GM18951 (cell line): Measurements from ENCODE around the gene TMA16.
"Not testable (repeated sequence)": the region's sequence is repeated elsewhere in the genome, so short reads cannot be mapped to it uniquely, and the experiment has no call there.

Source experiments
- POLR2A ChIP-seq: IDR thresholded peaks from 4 replicates; pipeline ENCODE4 v1.6.1; 2011; ENCODE audit warnings: mild to moderate bottlenecking; ENCODE audit not compliant: insufficient read length, insufficient read depth; ENCODE audit errors: extremely low read depth
- in situ Hi-C: fragments of 300-500 bp; cut with MboI; formaldehyde crosslinking; loops from one replicate; pipeline ENCODE4 v1.12.0; 2022; ENCODE audit warnings: low sequenced_read_pairs, mixed read lengths, inconsistent platforms; ENCODE audit not compliant: unreplicated experiment

The TMA16 gene

GRCh38 chr4:163494360-163495241 lies at the start of gene TMA16:
Gene TMA16, plus strand, starts transcription at chr4:163494690. Its CDS starts 112 bp downstream, at chr4:163494802.
- TF ChIP-seq POLR2A: peak; percentile 88
- in situ Hi-C loops: no loop called here

GRCh38 chr4:163447023-163447422 lies 47.5 kb upstream of the TMA16 start:
- in situ Hi-C loops: not testable (repeated sequence)

GRCh38 chr4:163447481-163447880 lies 47.0 kb upstream of the TMA16 start:
- in situ Hi-C loops: no loop called here
- TF ChIP-seq POLR2A: no peak

- no peak for TF ChIP-seq POLR2A
- in situ Hi-C loops: no loop called here
Measured at GRCh38 chr4:163448540-163449203, 45.8 kb upstream of the TMA16 start.

GRCh38 chr4:163462556-163462955 lies 31.9 kb upstream of the TMA16 start:
- in situ Hi-C loops: no loop called here
- TF ChIP-seq POLR2A: no peak

GRCh38 chr4:163467082-163467770 lies 27.3 kb upstream of the TMA16 start:
- in situ Hi-C loops: no loop called here
- no peak for TF ChIP-seq POLR2A

- in situ Hi-C loops: no loop called here
Measured at GRCh38 chr4:163470391-163470790, 24.1 kb upstream of the TMA16 start.

GRCh38 chr4:163473130-163473529 lies 21.4 kb upstream of the TMA16 start:
- in situ Hi-C loops: no loop called here
- TF ChIP-seq POLR2A: no peak

More at GRCh38 chr4:163470391-163470790, 24.1 kb upstream of the TMA16 start:
- no peak for TF ChIP-seq POLR2A

- in situ Hi-C loops: no loop called here
- no peak for TF ChIP-seq POLR2A
Measured at GRCh38 chr4:163473576-163473975, 20.9 kb upstream of the TMA16 start, which contains the start of gene TKTL2. Gene TKTL2, minus strand, starts transcription at chr4:163473754. Its CDS starts 20 bp downstream, at chr4:163473734.

GRCh38 chr4:163474027-163474426 lies 20.5 kb upstream of the TMA16 start:
- TF ChIP-seq POLR2A: no peak
- in situ Hi-C loops: no loop called here

GRCh38 chr4:163476761-163477438 lies 17.6 kb upstream of the TMA16 start:
- in situ Hi-C loops: no loop called here
- TF ChIP-seq POLR2A: no peak

- no peak for TF ChIP-seq POLR2A
- in situ Hi-C loops: no loop called here
Measured at GRCh38 chr4:163482190-163482589, 12.3 kb upstream of the TMA16 start.

GRCh38 chr4:163484906-163485305 lies 9.6 kb upstream of the TMA16 start:
- no peak for TF ChIP-seq POLR2A
- in situ Hi-C loops: loop anchor here (5.0 kb wide), 1 partner anchor 62 kb away; no protein-coding TSS in a partner anchor

GRCh38 chr4:163485589-163485988 lies 8.9 kb upstream of the TMA16 start:
- in situ Hi-C loops: loop anchor here (5.0 kb wide), 1 partner anchor 62 kb away; no protein-coding TSS in a partner anchor

More at GRCh38 chr4:163485589-163485988, 8.9 kb upstream of the TMA16 start:
- no peak for TF ChIP-seq POLR2A
